Subcutaneous abdominal adipose tissue (tissue), 5 donors: ENCODE data around the gene RADIL.

Source experiments
- H3K27ac ChIP-seq: one replicate; pipeline ENCODE4 v1.7.0; 2013; ENCODE audit warnings: low read depth, mild to moderate bottlenecking, inconsistent platforms, low read length, moderate library complexity
- H3K27me3 ChIP-seq, 5 donors: one replicate each; pipeline ENCODE4 v1.7.0; 2013; ENCODE audit warnings: low read length in 5 of 5, inconsistent platforms in 1 of 5; ENCODE audit not compliant: control insufficient read depth in 5 of 5, insufficient read depth in 4 of 5
- H3K36me3 ChIP-seq, 5 donors: one replicate each; pipeline ENCODE4 v1.7.0; 2013; ENCODE audit warnings: low read length in 5 of 5; ENCODE audit not compliant: control insufficient read depth in 5 of 5, insufficient read depth in 5 of 5
- H3K4me1 ChIP-seq, 5 donors: one replicate each; pipeline ENCODE4 v1.7.0; 2013; ENCODE audit warnings: low read length in 5 of 5, mild to moderate bottlenecking in 3 of 5, moderate library complexity in 1 of 5; ENCODE audit not compliant: control insufficient read depth in 5 of 5, insufficient read depth in 5 of 5
- H3K4me3 ChIP-seq, 5 donors: one replicate each; pipeline ENCODE4 v1.7.0; 2013; ENCODE audit warnings: low read length in 5 of 5, low read depth in 1 of 5
- H3K9ac ChIP-seq, 5 donors: one replicate each; pipeline ENCODE4 v1.7.0; 2013; ENCODE audit warnings: low read length in 5 of 5, mild to moderate bottlenecking in 4 of 5, moderate library complexity in 3 of 5
- H3K9me3 ChIP-seq, 5 donors: one replicate each; pipeline ENCODE4 v1.7.0; 2013; ENCODE audit warnings: low read length in 5 of 5; ENCODE audit not compliant: control insufficient read depth in 5 of 5
- donor health status: healthy.
- donor health status: healthy.
- donor health status: healthy.
- donor health status: healthy.
- donor health status: healthy.

The RADIL gene

GRCh38 chr7:4749798-4750197, 133.7 kb downstream of the RADIL start:
- Histone ChIP-seq H3K9ac (peak overlapping the region in 1 of 5 donors; percentile 35), H3K4me1 (peaks cover 4 to 48% (median 32%) of the 10 kb centered on the region in 5 donors), H3K36me3 (peaks cover 0 to 20% (median 11%) of the 10 kb centered on the region in 5 donors), H3K27me3 (no peaks in the 10 kb centered on the region), H3K4me3 (no peak overlapping the region), H3K9me3 (no peaks in the 10 kb centered on the region), H3K27ac (no peak overlapping the region)

- H3K4me1 ChIP-seq = peaks cover 4 to 52% (median 37%) of the 10 kb centered on the region in 5 donors
- peaks cover 0 to 15% (median 6%) of the 10 kb centered on the region in 5 donors for H3K36me3 ChIP-seq
- no peaks in the 10 kb centered on the region for H3K9me3 ChIP-seq
- no peaks in the 10 kb centered on the region for H3K27me3 ChIP-seq
- no peak overlapping the region for H3K4me3 ChIP-seq
- no peak overlapping the region for H3K27ac ChIP-seq
- peak overlapping the region in 1 of 5 donors; percentile 35 for H3K9ac ChIP-seq
Measured at GRCh38 chr7:4749363-4749762, 134.2 kb downstream of the RADIL start.
